Right lung (tissue), 5 donors: ENCODE data around the gene ZNF276. TPM values are rescaled to one million over a fixed set of nuclear protein-coding genes. Genes with fewer than 3 reads are reported as not detected.
"Not testable (repeated sequence)": the region's sequence is repeated elsewhere in the genome, so short reads cannot be mapped to it uniquely, and the experiment has no call there.

Experiments
- DNase-seq, 2 donors: peaks; one replicate each; pipeline ENCODE4 v3.0.0-alpha.2; 2013
- polyA plus RNA-seq, 5 donors: library from polyadenylated mRNA; unstranded; fragments of 120-200 nt; gene quantifications; one replicate each; pipeline versions ENCODE4 v1.2.1 to v1.2.3, GENCODE V29; 2013; ENCODE audit warnings: inconsistent platforms in 1 of 5, low replicate concordance in 1 of 5; ENCODE audit not compliant: insufficient read length in 5 of 5, insufficient read depth in 1 of 5

Gene ZNF276
- polyA plus RNA-seq, 5 donors = 22.3 to 36.5 (median 30.2) TPM

- no peak for DNase-seq
Observed at GRCh38 chr16:89736554-89736953, 15.2 kb downstream of the ZNF276 start.

- no peak for DNase-seq
Observed at GRCh38 chr16:89737341-89738071, 16.2 kb downstream of the ZNF276 start.

- DNase-seq = no peak
Observed at GRCh38 chr16:89738072-89738377, 16.7 kb downstream of the ZNF276 start.

- DNase-seq = no peak
Observed at GRCh38 chr16:89738538-89739317, 17.4 kb downstream of the ZNF276 start.

GRCh38 chr16:89739383-89739782 lies 18.0 kb downstream of the ZNF276 start:
- DNase-seq = no peak

GRCh38 chr16:89741342-89742014 lies 20.1 kb downstream of the ZNF276 start:
- no peak for DNase-seq

GRCh38 chr16:89742948-89743347 lies 21.6 kb downstream of the ZNF276 start:
- DNase-seq = no peak

- no peak for DNase-seq
Observed at GRCh38 chr16:89744813-89745212, 23.5 kb downstream of the ZNF276 start.

- no peak for DNase-seq
Observed at GRCh38 chr16:89746043-89746442, 24.7 kb downstream of the ZNF276 start.

- no peak for DNase-seq
Observed at GRCh38 chr16:89748076-89748475, 26.7 kb downstream of the ZNF276 start.

GRCh38 chr16:89748921-89749320 lies 27.6 kb downstream of the ZNF276 start:
- no peak for DNase-seq

- DNase-seq = no peak
Observed at GRCh38 chr16:89749637-89750036, 28.3 kb downstream of the ZNF276 start.

GRCh38 chr16:89759746-89760340 lies 38.5 kb downstream of the ZNF276 start:
- no peak for DNase-seq

- DNase-seq = no peak
Observed at GRCh38 chr16:89761304-89761922, 40.1 kb downstream of the ZNF276 start.

- peak in 1 of 2 donors; percentile 9 for DNase-seq
Observed at GRCh38 chr16:89764711-89765201, 43.4 kb downstream of the ZNF276 start.

GRCh38 chr16:89765292-89765830 lies 44.0 kb downstream of the ZNF276 start:
- no peak for DNase-seq

GRCh38 chr16:89770367-89770766 lies 49.0 kb downstream of the ZNF276 start:
- DNase-seq = no peak

GRCh38 chr16:89775223-89775622 lies 53.9 kb downstream of the ZNF276 start:
- DNase-seq = no peak

- DNase-seq = not testable (repeated sequence)
Observed at GRCh38 chr16:89778211-89778610, 56.9 kb downstream of the ZNF276 start.

- no peak for DNase-seq
Observed at GRCh38 chr16:89779231-89779908, 58.0 kb downstream of the ZNF276 start.

- DNase-seq = no peak
Observed at GRCh38 chr16:89779909-89780305, 58.6 kb downstream of the ZNF276 start.
